Activated CD8-positive, alpha-beta T cell treated with anti-CD3 and anti-CD28 coated beads for 36 hours (primary cell): Measurements from ENCODE around the gene POLK. TPM values are rescaled to one million over a fixed set of nuclear protein-coding genes. Genes with fewer than 3 reads are reported as not detected.
A peak's percentile ranks its signal among the peaks of the same experiment; 100 is the strongest.

Experiments
- ATAC-seq: fragments of 200-7000 bp; cut with Tn5 transposase; one replicate; pipeline ENCODE4 v1.10.0; 2021; ENCODE audit warnings: mild to moderate bottlenecking, moderate library complexity
- CTCF ChIA-PET: fragments of 350-600 bp; sonication (Branson Sonifier 250); formaldehyde crosslinking; loops from one replicate; lab custom pipeline; 2021; ENCODE audit warnings: antibody characterized with exemption; lab: Charles Lee
- POLR2A ChIA-PET: fragments of 350-600 bp; sonication (Branson Sonifier 250); formaldehyde crosslinking; loops from one replicate; lab custom pipeline; 2021; ENCODE audit warnings: antibody characterized with exemption; lab: Charles Lee
- DNase-seq: peaks from one replicate; pipeline ENCODE4 v3.0.0-alpha.2; 2020
- H3K27ac Mint-ChIP-seq: one replicate; pipeline ENCODE4 v1.8.0; 2021; ENCODE audit warnings: mild to moderate bottlenecking, mixed read lengths
- H3K27me3 Mint-ChIP-seq: one replicate; pipeline ENCODE4 v1.8.0; 2021; ENCODE audit warnings: mixed read lengths
- H3K36me3 Mint-ChIP-seq: one replicate; pipeline ENCODE4 v1.8.0; 2021; ENCODE audit warnings: low read depth, mixed read lengths
- H3K4me1 Mint-ChIP-seq: one replicate; pipeline ENCODE4 v1.8.0; 2021; ENCODE audit warnings: low read depth, mixed read lengths
- H3K4me3 Mint-ChIP-seq: one replicate; pipeline ENCODE4 v1.8.0; 2021; ENCODE audit warnings: mild to moderate bottlenecking, moderate library complexity, mixed read lengths
- H3K9me3 Mint-ChIP-seq: one replicate; pipeline ENCODE4 v1.8.0; 2021; ENCODE audit warnings: mixed read lengths
- CTCF ChIP-seq: fragments of 200-600 bp; IDR thresholded peaks from one replicate; pipeline ENCODE4 v1.8.0; 2022; ENCODE audit warnings: antibody characterized with exemption, mild to moderate bottlenecking
- intact Hi-C: fragments of 100-400 bp; cut with micrococcal nuclease; formaldehyde crosslinking; loops from one replicate; pipeline ENCODE4 v1.10.0; 2022
- total RNA-seq, 2 experiments: library from RNA; stranded (reverse); gene quantifications; one replicate each; pipeline ENCODE4 v1.2.3, GENCODE V29; 2021

POLK gene
- total RNA-seq, 2 experiments from 2014 or later, result 29.5 to 30.6 TPM

DNA sequence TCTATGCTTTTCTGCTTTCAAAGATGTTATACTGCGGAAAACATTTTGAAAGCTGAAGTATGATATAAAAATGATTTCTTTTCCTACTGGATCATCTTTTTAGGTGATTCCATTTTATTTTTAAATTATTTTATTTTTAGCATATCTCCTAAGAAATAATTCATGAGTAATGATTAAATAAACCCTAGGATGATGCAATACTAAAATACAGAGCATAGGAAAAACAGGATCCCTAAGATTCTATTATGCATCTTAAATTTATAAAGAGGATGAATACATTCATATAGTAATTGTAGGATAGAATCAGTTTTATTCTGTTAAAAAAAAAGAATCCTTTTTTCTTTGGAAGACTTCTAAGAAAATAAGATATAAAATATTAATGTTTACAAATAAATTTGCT is 10.9 kb downstream of the POLK start:
- peaks cover 22% of the 10 kb centered on the region for H3K9me3 Mint-ChIP-seq
- POLR2A ChIA-PET, result no interaction called here
- peaks cover 57% of the 10 kb centered on the region for H3K36me3 Mint-ChIP-seq
- H3K27ac Mint-ChIP-seq, result no peak overlapping the region
- peaks cover 65% of the 10 kb centered on the region for H3K4me1 Mint-ChIP-seq
- DNase-seq, result no peak
- H3K4me3 Mint-ChIP-seq, result no peak overlapping the region
- no peaks in the 10 kb centered on the region for H3K27me3 Mint-ChIP-seq
- intact Hi-C loops, result no loop called here
- TF ChIP-seq CTCF, result no peak
- CTCF ChIA-PET, result interaction anchor here (0.7 kb wide), 1 partner anchor 29 kb away, joined by 3 read pairs; no protein-coding TSS in a partner anchor
- ATAC-seq, result no peak

DNA sequence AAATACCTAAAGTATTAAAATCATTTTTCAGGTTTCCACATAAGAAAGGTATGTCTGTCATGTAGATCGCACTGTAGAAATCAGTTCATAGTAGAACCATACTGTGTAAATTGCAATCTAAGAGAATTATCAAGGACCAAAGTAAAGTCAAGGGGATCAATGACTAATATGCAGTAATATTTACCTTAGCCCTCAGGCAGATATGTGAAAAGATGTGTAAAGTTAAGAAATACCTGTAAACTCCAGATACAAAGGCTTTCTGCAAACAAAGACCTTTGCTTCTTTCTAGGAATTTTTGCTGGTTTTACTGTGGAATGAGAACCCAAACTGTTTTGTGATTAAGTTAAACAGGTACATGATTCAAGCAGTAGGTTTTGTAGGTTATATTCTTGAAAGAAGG is 11.6 kb downstream of the POLK start:
- H3K27ac Mint-ChIP-seq, result peak overlapping the region; percentile 79
- peaks cover 17% of the 10 kb centered on the region for H3K9me3 Mint-ChIP-seq
- POLR2A ChIA-PET, result no interaction called here
- no peak for TF ChIP-seq CTCF
- CTCF ChIA-PET, result no interaction called here
- peaks cover 60% of the 10 kb centered on the region for H3K4me1 Mint-ChIP-seq
- no peaks in the 10 kb centered on the region for H3K27me3 Mint-ChIP-seq
- intact Hi-C loops, result no loop called here
- no peak overlapping the region for H3K4me3 Mint-ChIP-seq
- peaks cover 50% of the 10 kb centered on the region for H3K36me3 Mint-ChIP-seq
- DNase-seq (no peak), ATAC-seq (no peak)

DNA sequence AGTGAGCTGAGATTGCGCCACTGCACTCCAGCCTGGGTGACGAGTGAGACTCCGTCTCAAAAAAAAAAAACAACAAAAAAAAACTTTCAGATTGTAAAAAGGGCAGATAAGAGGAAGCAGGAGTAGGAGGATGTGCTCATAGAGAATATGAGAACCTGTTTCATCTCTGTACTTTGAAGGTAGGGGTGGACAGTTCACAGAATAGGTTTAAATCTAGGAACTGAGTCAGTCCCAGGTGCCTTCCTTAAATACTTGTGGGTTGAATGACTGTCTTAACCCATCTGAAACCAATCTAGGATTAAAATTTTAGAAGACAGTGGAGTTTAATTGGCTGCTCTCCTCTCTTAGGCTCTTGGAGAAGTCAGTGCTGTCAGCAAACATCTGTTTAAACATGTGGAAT is 12.4 kb downstream of the POLK start:
- ATAC-seq (peak; percentile 95), DNase-seq (peak; percentile 7)
- no peak for TF ChIP-seq CTCF
- Mint-ChIP-seq H3K9me3 (peaks cover 15% of the 10 kb centered on the region), H3K4me3 (peak overlapping the region; percentile 32), H3K27me3 (no peaks in the 10 kb centered on the region), H3K36me3 (peaks cover 45% of the 10 kb centered on the region), H3K27ac (peak overlapping the region; percentile 79), H3K4me1 (peaks cover 55% of the 10 kb centered on the region)
- ChIA-PET POLR2A (interaction anchor here (0.6 kb wide), 1 partner anchor 730 kb away, joined by 3 read pairs; no protein-coding TSS in a partner anchor), CTCF (interaction anchor here (1.3 kb wide), 1 partner anchor 157 kb away, joined by 4 read pairs; no protein-coding TSS in a partner anchor)
- intact Hi-C loops, result no loop called here

DNA sequence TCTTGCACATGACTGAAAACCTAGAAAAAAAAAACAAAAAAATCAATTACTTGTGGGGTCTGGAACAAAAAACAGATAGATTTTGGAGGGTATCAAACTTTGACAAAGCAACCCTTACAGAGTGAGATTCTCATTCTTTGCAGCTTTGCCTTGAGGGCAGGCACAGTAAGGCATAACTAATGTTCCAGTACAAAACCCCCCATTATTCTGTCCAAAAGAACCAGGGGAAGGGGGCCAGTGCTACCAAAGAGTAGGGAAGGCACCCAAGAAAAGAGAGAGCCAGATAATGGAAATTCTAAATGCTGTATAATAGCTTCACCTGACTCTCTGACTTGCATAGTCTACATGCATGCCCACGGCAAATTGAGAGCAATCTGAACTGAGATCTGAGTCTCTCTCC is 12.9 kb downstream of the POLK start:
- TF ChIP-seq CTCF, result no peak
- no peak for DNase-seq
- intact Hi-C loops, result no loop called here
- Mint-ChIP-seq H3K4me1 (peaks cover 52% of the 10 kb centered on the region), H3K4me3 (no peak overlapping the region), H3K27ac (peak overlapping the region; percentile 79), H3K27me3 (no peaks in the 10 kb centered on the region), H3K36me3 (peaks cover 41% of the 10 kb centered on the region), H3K9me3 (peaks cover 15% of the 10 kb centered on the region)
- no peak for ATAC-seq
- ChIA-PET POLR2A (interaction anchor here (0.6 kb wide), 1 partner anchor 729 kb away, joined by 3 read pairs; no protein-coding TSS in a partner anchor), CTCF (interaction anchor here (1.3 kb wide), 1 partner anchor 156 kb away, joined by 4 read pairs; no protein-coding TSS in a partner anchor)

- peaks cover 15% of the 10 kb centered on the region for H3K9me3 Mint-ChIP-seq
Observed at GRCh38 chr5:75525344-75525743, 13.7 kb downstream of the POLK start.

More at GRCh38 chr5:75525344-75525743, 13.7 kb downstream of the POLK start:
- CTCF ChIA-PET, result no interaction called here
- intact Hi-C loops, result no loop called here
- no peak for DNase-seq
- TF ChIP-seq CTCF, result no peak
- peaks cover 36% of the 10 kb centered on the region for H3K36me3 Mint-ChIP-seq
- ATAC-seq, result no peak
- no peak overlapping the region for H3K4me3 Mint-ChIP-seq
- POLR2A ChIA-PET, result interaction anchor here (1.0 to 1.2 kb wide), 2 partner anchors 13 to 42 kb away, joined by 3 to 4 read pairs; no protein-coding TSS in a partner anchor
- no peaks in the 10 kb centered on the region for H3K27me3 Mint-ChIP-seq
- peaks cover 51% of the 10 kb centered on the region for H3K4me1 Mint-ChIP-seq
- H3K27ac Mint-ChIP-seq, result peak overlapping the region; percentile 79
